SK-N-SH treated with all-trans-retinoic acid at 6 μM for 48 hours (cell line): ENCODE measurements around the gene CHPF2.

Source experiments
- ATAC-seq: fragments of 200-7000 bp; cut with Tn5 transposase; 3 replicates; pipeline ENCODE4 v1.9.1; 2020; ENCODE audit warnings: mild to moderate bottlenecking, moderate library complexity
- ARNTL ChIP-seq: fragments of 450-650 bp; formaldehyde crosslinking; IDR thresholded peaks from 2 replicates; pipeline ENCODE4 v1.5.0; 2020; ENCODE audit warnings: low read depth, mild to moderate bottlenecking, moderate library complexity, borderline replicate concordance
- CREB5 ChIP-seq: fragments of 250-450 bp; sonication (Bioruptor Pico); IDR thresholded peaks from 2 replicates; pipeline ENCODE4 v1.5.1; 2020; ENCODE audit warnings: low read depth, mild to moderate bottlenecking, moderate library complexity
- CSDC2 ChIP-seq: fragments of 250-450 bp; sonication (Bioruptor Pico); IDR thresholded peaks from 2 replicates; pipeline ENCODE4 v1.5.0; 2020; ENCODE audit warnings: mild to moderate bottlenecking, moderate library complexity
- GLIS3 ChIP-seq: fragments of 250-450 bp; sonication (Bioruptor Pico); IDR thresholded peaks from 2 replicates; pipeline ENCODE4 v1.5.0; 2020; ENCODE audit warnings: mild to moderate bottlenecking, moderate library complexity
- ISL1 ChIP-seq: fragments of 250-450 bp; sonication (Bioruptor Pico); IDR thresholded peaks from 2 replicates; pipeline ENCODE4 v2.1.2; 2022; ENCODE audit warnings: mild to moderate bottlenecking, moderate library complexity
- OSR1 ChIP-seq: fragments of 250-450 bp; sonication (Bioruptor Pico); IDR thresholded peaks from 2 replicates; pipeline ENCODE4 v1.8.0; 2022; ENCODE audit warnings: moderate library complexity, mild to moderate bottlenecking, inconsistent platforms
- POU6F1 ChIP-seq: fragments of 250-450 bp; sonication (Bioruptor Pico); IDR thresholded peaks from 2 replicates; pipeline ENCODE4 v1.8.0; 2021; ENCODE audit warnings: low read depth, mild to moderate bottlenecking, moderate library complexity, borderline replicate concordance
- PPARA ChIP-seq: fragments of 250-450 bp; sonication (Bioruptor Pico); IDR thresholded peaks from 2 replicates; pipeline ENCODE4 v1.5.0; 2020; ENCODE audit warnings: mild to moderate bottlenecking, borderline replicate concordance
- SNAI2 ChIP-seq: fragments of 250-450 bp; sonication (Bioruptor Pico); IDR thresholded peaks from 2 replicates; pipeline ENCODE4 v1.5.0; 2020; ENCODE audit warnings: mild to moderate bottlenecking, moderate library complexity
- TCF4 ChIP-seq: fragments of 250-450 bp; sonication (Bioruptor Pico); IDR thresholded peaks from 2 replicates; pipeline ENCODE4 v1.8.0; 2021; ENCODE audit warnings: mild to moderate bottlenecking, moderate library complexity, borderline replicate concordance
- TOX ChIP-seq: fragments of 250-450 bp; sonication (Bioruptor Pico); IDR thresholded peaks from 2 replicates; pipeline ENCODE4 v1.8.0; 2021; ENCODE audit warnings: mild to moderate bottlenecking, moderate library complexity, borderline replicate concordance
- TSHZ2 ChIP-seq: fragments of 250-450 bp; sonication (Bioruptor Pico); IDR thresholded peaks from 2 replicates; pipeline ENCODE4 v1.5.0; 2020; ENCODE audit warnings: mild to moderate bottlenecking, moderate library complexity
- ZC3H10 ChIP-seq: fragments of 250-450 bp; sonication (Bioruptor Pico); IDR thresholded peaks from 2 replicates; pipeline ENCODE4 v1.5.1; 2021; ENCODE audit warnings: mild to moderate bottlenecking, moderate library complexity
- ZFP3 ChIP-seq: fragments of 250-450 bp; sonication (Bioruptor Pico); IDR thresholded peaks from 2 replicates; pipeline ENCODE4 v1.5.0; 2020; ENCODE audit warnings: mild to moderate bottlenecking, moderate library complexity
- ZFP30 ChIP-seq: fragments of 450-650 bp; formaldehyde crosslinking; IDR thresholded peaks from 2 replicates; pipeline ENCODE4 v1.5.0; 2022; ENCODE audit warnings: mild to moderate bottlenecking, moderate library complexity
- ZNF565 ChIP-seq: fragments of 450-650 bp; formaldehyde crosslinking; conservative IDR thresholded peaks from 2 replicates; pipeline ENCODE4 v1.5.0; 2020; ENCODE audit warnings: low read depth, mild to moderate bottlenecking, moderate library complexity
- ZNF70 ChIP-seq: fragments of 450-650 bp; formaldehyde crosslinking; IDR thresholded peaks from 2 replicates; pipeline ENCODE4 v1.5.0; 2020; ENCODE audit warnings: mild to moderate bottlenecking, moderate library complexity
- ZNF8 ChIP-seq: fragments of 450-650 bp; formaldehyde crosslinking; IDR thresholded peaks from 2 replicates; pipeline ENCODE4 v1.5.0; 2020; ENCODE audit warnings: mild to moderate bottlenecking, moderate library complexity
- TF ChIP-seq, protein P1 (sequence below): fragments of 250-450 bp; sonication (Bioruptor Pico); IDR thresholded peaks from 2 replicates; pipeline ENCODE4 v1.5.1; 2021; ENCODE audit warnings: mild to moderate bottlenecking, moderate library complexity
- TF ChIP-seq, protein P2 (sequence below): fragments of 250-450 bp; sonication (Bioruptor Pico); IDR thresholded peaks from 2 replicates; pipeline ENCODE4 v1.8.0; 2020; ENCODE audit warnings: mild to moderate bottlenecking, moderate library complexity, borderline replicate concordance

CHPF2 gene

GRCh38 chr7:151238924-151239836, 6.9 kb downstream of the CHPF2 start:
- no peak for TF ChIP-seq SNAI2
- no peak for TF ChIP-seq TCF4
- no peak for TF ChIP-seq TOX (CRISPR knock-in tag)
- no peak for TF ChIP-seq CREB5 (CRISPR knock-in tag)
- TF ChIP-seq, protein P1, sequence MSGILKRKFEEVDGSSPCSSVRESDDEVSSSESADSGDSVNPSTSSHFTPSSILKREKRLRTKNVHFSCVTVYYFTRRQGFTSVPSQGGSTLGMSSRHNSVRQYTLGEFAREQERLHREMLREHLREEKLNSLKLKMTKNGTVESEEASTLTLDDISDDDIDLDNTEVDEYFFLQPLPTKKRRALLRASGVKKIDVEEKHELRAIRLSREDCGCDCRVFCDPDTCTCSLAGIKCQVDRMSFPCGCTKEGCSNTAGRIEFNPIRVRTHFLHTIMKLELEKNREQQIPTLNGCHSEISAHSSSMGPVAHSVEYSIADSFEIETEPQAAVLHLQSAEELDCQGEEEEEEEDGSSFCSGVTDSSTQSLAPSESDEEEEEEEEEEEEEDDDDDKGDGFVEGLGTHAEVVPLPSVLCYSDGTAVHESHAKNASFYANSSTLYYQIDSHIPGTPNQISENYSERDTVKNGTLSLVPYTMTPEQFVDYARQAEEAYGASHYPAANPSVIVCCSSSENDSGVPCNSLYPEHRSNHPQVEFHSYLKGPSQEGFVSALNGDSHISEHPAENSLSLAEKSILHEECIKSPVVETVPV (CRISPR knock-in tag), result no peak
- no peak for TF ChIP-seq ISL1
- no peak for TF ChIP-seq ZNF8 (CRISPR knock-in tag)
- TF ChIP-seq ZFP3 (CRISPR knock-in tag), result no peak
- TF ChIP-seq ZNF565 (CRISPR knock-in tag), result no peak
- no peak for TF ChIP-seq ZC3H10 (CRISPR knock-in tag)
- TF ChIP-seq, protein P2, sequence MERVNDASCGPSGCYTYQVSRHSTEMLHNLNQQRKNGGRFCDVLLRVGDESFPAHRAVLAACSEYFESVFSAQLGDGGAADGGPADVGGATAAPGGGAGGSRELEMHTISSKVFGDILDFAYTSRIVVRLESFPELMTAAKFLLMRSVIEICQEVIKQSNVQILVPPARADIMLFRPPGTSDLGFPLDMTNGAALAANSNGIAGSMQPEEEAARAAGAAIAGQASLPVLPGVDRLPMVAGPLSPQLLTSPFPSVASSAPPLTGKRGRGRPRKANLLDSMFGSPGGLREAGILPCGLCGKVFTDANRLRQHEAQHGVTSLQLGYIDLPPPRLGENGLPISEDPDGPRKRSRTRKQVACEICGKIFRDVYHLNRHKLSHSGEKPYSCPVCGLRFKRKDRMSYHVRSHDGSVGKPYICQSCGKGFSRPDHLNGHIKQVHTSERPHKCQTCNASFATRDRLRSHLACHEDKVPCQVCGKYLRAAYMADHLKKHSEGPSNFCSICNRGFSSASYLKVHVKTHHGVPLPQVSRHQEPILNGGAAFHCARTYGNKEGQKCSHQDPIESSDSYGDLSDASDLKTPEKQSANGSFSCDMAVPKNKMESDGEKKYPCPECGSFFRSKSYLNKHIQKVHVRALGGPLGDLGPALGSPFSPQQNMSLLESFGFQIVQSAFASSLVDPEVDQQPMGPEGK, result no peak
- no peak for TF ChIP-seq ZFP30 (CRISPR knock-in tag)
- TF ChIP-seq POU6F1 (CRISPR knock-in tag), result no peak
- no peak for TF ChIP-seq OSR1 (CRISPR knock-in tag)
- no peak for TF ChIP-seq CSDC2
- TF ChIP-seq ZNF70 (CRISPR knock-in tag), result no peak
- no peak for TF ChIP-seq TSHZ2 (CRISPR knock-in tag)

GRCh38 chr7:151239837-151240459, 7.7 kb downstream of the CHPF2 start:
- ATAC-seq, result no peak
- no peak for TF ChIP-seq ZNF8 (CRISPR knock-in tag)
- TF ChIP-seq TSHZ2 (CRISPR knock-in tag), result no peak
- no peak for TF ChIP-seq ARNTL
- TF ChIP-seq, protein P1 (CRISPR knock-in tag), result no peak
- TF ChIP-seq ZFP3 (CRISPR knock-in tag), result no peak
- TF ChIP-seq POU6F1 (CRISPR knock-in tag), result no peak
- TF ChIP-seq TCF4, result no peak
- TF ChIP-seq OSR1 (CRISPR knock-in tag), result no peak
- no peak for TF ChIP-seq PPARA (CRISPR knock-in tag)
- TF ChIP-seq TOX (CRISPR knock-in tag), result no peak
- TF ChIP-seq ISL1, result no peak
- TF ChIP-seq GLIS3, result no peak
- TF ChIP-seq SNAI2, result no peak

More at GRCh38 chr7:151238924-151239836, 6.9 kb downstream of the CHPF2 start:
- no peak for ATAC-seq
